ENCODE results near the gene CD52.

DNA sequence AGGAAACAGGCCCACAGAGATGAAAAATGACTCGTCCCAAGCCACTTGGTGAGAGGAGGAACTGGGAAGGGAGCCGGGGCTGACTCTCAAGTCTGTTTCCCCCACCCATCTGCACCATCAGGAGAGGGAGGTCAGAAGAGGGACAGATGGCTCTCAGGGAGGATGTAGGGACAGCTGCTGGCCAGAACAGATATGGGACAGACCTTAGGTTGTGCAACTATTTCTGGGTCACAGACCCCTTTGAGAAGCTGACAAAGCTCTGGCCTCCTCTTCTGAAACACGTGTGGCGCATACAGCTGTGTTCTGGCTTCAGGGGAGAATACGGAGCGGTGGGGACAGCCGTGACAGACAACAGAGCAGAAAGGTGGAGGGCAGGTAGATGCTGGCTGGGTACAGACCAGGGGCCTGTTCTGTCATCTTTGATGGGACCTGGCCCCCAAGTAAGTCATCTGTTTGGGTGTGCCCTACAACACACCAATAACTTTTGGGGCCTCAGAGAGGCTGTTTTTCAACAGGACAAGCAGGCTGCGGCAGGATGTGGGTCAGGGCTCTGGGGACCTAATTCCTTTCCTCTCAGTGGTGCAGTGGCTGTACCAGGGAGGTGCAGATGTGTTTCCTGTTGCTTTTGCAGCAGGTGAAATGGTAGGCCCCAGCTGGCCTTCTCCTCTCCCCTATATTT, 30.6 kb upstream of the CD52 start:
- TF ChIP-seq, protein P1, sequence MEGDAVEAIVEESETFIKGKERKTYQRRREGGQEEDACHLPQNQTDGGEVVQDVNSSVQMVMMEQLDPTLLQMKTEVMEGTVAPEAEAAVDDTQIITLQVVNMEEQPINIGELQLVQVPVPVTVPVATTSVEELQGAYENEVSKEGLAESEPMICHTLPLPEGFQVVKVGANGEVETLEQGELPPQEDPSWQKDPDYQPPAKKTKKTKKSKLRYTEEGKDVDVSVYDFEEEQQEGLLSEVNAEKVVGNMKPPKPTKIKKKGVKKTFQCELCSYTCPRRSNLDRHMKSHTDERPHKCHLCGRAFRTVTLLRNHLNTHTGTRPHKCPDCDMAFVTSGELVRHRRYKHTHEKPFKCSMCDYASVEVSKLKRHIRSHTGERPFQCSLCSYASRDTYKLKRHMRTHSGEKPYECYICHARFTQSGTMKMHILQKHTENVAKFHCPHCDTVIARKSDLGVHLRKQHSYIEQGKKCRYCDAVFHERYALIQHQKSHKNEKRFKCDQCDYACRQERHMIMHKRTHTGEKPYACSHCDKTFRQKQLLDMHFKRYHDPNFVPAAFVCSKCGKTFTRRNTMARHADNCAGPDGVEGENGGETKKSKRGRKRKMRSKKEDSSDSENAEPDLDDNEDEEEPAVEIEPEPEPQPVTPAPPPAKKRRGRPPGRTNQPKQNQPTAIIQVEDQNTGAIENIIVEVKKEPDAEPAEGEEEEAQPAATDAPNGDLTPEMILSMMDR (IDR thresholded peaks at IDR 0.05): no peak
- TF ChIP-seq POLR2A (IDR thresholded peaks at IDR 0.05): no peak

All from adrenal gland (tissue), 5 donors.